Kidney (tissue), 14 donors: ENCODE data around the gene GBX2. TPM values are rescaled to one million over a fixed set of nuclear protein-coding genes. Genes with fewer than 3 reads are reported as not detected.

Experiments
- DNase-seq, 5 donors: peaks; one replicate each; pipeline ENCODE4 v3.0.0-alpha.2; 2013 to 2020
- FAIRE-seq: peaks from 2 replicates; lab custom pipeline; 2012; peaks lifted over from hg19 to GRCh38; lab: Jason Lieb, UNC
- H3K27ac ChIP-seq, 2 donors: one replicate each; pipeline ENCODE4 v1.7.0; 2013; ENCODE audit warnings: low read depth in 2 of 2, low read length in 2 of 2, inconsistent platforms in 1 of 2
- H3K27me3 ChIP-seq: one replicate; pipeline ENCODE4 v1.7.1; 2013; ENCODE audit warnings: low read length, inconsistent platforms; ENCODE audit not compliant: control insufficient read depth, insufficient read depth
- H3K36me3 ChIP-seq, 3 donors: one replicate each; pipeline versions ENCODE4 v1.7.0 to v1.7.1; 2013; ENCODE audit warnings: low read length in 3 of 3, control low read depth in 1 of 3, inconsistent platforms in 1 of 3; ENCODE audit not compliant: insufficient read depth in 3 of 3, control insufficient read depth in 2 of 3
- H3K4me1 ChIP-seq, 3 donors: one replicate each; pipeline versions ENCODE4 v1.7.0 to v1.7.1; 2013; ENCODE audit warnings: low read length in 3 of 3, inconsistent platforms in 1 of 3, low read depth in 1 of 3; ENCODE audit not compliant: control insufficient read depth in 2 of 3, insufficient read depth in 2 of 3
- H3K4me3 ChIP-seq, 3 donors: one replicate each; pipeline versions ENCODE4 v1.7.0 to v1.8.1; 2013; ENCODE audit warnings: low read length in 3 of 3, control low read depth in 1 of 3, inconsistent platforms in 1 of 3
- H3K9ac ChIP-seq, 3 donors: one replicate each; pipeline versions ENCODE4 v1.7.0 to v1.7.1; 2013; ENCODE audit warnings: low read length in 3 of 3, control low read depth in 1 of 3, inconsistent platforms in 1 of 3
- H3K9me3 ChIP-seq, 3 donors: one replicate each; pipeline versions ENCODE4 v1.7.0 to v1.7.1; 2013; ENCODE audit warnings: low read length in 3 of 3, control low read depth in 1 of 3, inconsistent platforms in 1 of 3; ENCODE audit not compliant: control insufficient read depth in 2 of 3, insufficient read depth in 1 of 3
- CTCF ChIP-seq: IDR thresholded peaks from 3 replicates; pipeline ENCODE4 v1.5.1; 2012; ENCODE audit warnings: mild to moderate bottlenecking, moderate library complexity, borderline replicate concordance; ENCODE audit not compliant: insufficient read depth; ENCODE audit errors: extremely low read depth
- intact Hi-C: fragments of 100-400 bp; cut with DNase I; formaldehyde crosslinking; loops from one replicate; pipeline ENCODE4 v1.11.1; 2022
- polyA plus RNA-seq: library from polyadenylated mRNA; stranded (reverse); fragments of 350-450 nt; fragmentation: Illumina TruSeq; extraction: RNeasy Lipid Tissue Mini Kit (QIAGEN cat#74804); gene quantifications from one replicate; pipeline ENCODE4 v1.2.3, GENCODE V29; 2014; ENCODE audit warnings: low read depth, low replicate concordance; ENCODE audit not compliant: insufficient read depth
- total RNA-seq: library from RNA; stranded (reverse); fragmentation: NEBNext Ultra II Directional; extraction: Animal tissue kit (Norgen Biotek cat#: 25700); gene quantifications from one replicate; pipeline ENCODE4 v1.2.1, GENCODE V29; 2021
- donor health status: control.
- donor health status: control.
- donor health status: control.
- donor health status: control.
- donor health status: control.
- donor health status: DM: yes; HTN: yes; CAD: no.
- donor health status: Normal renal cell carcinoma (clear cell type).

Gene GBX2
- total and polyA plus RNA-seq, 2 donors from 2014 or later: not detected

DNA sequence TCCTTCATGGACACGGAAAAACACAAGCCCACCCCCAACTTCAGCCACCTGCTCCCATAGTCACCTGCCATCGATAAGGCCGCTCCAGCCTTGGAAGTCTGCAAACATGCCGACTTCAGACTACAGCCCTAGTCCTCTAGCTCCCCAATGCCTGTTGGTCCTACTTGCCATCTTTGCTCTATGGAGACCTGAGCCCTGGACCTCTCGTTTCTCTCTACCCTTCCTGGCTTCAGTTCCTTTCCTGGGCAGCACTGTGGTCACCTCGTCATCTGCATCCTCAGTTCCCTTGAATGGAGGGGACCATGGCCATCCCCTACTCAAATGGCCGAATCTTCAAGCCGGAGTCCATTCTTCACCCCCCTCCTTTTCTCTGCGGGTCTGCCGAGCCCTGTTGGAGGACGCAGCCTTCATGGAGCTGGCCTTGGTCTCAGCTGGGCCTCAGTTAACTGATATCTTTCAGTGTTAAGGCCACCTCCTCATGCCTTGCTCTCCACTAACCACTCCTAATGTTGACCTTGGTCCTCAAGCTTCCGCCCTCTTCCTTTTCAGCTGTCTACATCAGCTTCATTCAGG is 47.7 kb upstream of the GBX2 start:
- no peaks in the 10 kb centered on the region for H3K36me3 ChIP-seq
- FAIRE-seq (no peak), DNase-seq (no peak)
- H3K9ac ChIP-seq: no peak overlapping the region
- peaks cover 2% of the 10 kb centered on the region for H3K27me3 ChIP-seq
- no peaks in the 10 kb centered on the region for H3K4me1 ChIP-seq
- no peak overlapping the region for H3K4me3 ChIP-seq
- TF ChIP-seq CTCF: no peak
- no peak overlapping the region for H3K27ac ChIP-seq
- intact Hi-C loops: no loop called here
- no peaks in the 10 kb centered on the region for H3K9me3 ChIP-seq

GRCh38 chr2:236215196-236215595 is 47.0 kb upstream of the GBX2 start:
- no peak overlapping the region for H3K4me3 ChIP-seq
- H3K27me3 ChIP-seq: peaks cover 2% of the 10 kb centered on the region
- no peaks in the 10 kb centered on the region for H3K9me3 ChIP-seq
- FAIRE-seq (no peak), DNase-seq (no peak)
- H3K9ac ChIP-seq: no peak overlapping the region
- H3K27ac ChIP-seq: no peak overlapping the region
- TF ChIP-seq CTCF: no peak
- H3K36me3 ChIP-seq: no peaks in the 10 kb centered on the region
- no peaks in the 10 kb centered on the region for H3K4me1 ChIP-seq
- intact Hi-C loops: no loop called here

GRCh38 chr2:236214376-236214995 is 46.3 kb upstream of the GBX2 start:
- no peak overlapping the region for H3K9ac ChIP-seq
- peaks cover 2% of the 10 kb centered on the region for H3K27me3 ChIP-seq
- H3K4me3 ChIP-seq: no peak overlapping the region
- no peak for TF ChIP-seq CTCF
- FAIRE-seq (no peak), DNase-seq (peak in 1 of 5 donors; percentile 9)
- no peaks in the 10 kb centered on the region for H3K4me1 ChIP-seq
- H3K27ac ChIP-seq: no peak overlapping the region
- H3K36me3 ChIP-seq: no peaks in the 10 kb centered on the region
- no peaks in the 10 kb centered on the region for H3K9me3 ChIP-seq
- intact Hi-C loops: no loop called here
